ENCODE data around the gene SNX1.
A peak's percentile ranks its signal among the peaks of the same experiment; 100 is the strongest.
"Not testable (repeated sequence)": the region's sequence is repeated elsewhere in the genome, so short reads cannot be mapped to it uniquely, and the experiment has no call there.

SNX1 gene

DNA sequence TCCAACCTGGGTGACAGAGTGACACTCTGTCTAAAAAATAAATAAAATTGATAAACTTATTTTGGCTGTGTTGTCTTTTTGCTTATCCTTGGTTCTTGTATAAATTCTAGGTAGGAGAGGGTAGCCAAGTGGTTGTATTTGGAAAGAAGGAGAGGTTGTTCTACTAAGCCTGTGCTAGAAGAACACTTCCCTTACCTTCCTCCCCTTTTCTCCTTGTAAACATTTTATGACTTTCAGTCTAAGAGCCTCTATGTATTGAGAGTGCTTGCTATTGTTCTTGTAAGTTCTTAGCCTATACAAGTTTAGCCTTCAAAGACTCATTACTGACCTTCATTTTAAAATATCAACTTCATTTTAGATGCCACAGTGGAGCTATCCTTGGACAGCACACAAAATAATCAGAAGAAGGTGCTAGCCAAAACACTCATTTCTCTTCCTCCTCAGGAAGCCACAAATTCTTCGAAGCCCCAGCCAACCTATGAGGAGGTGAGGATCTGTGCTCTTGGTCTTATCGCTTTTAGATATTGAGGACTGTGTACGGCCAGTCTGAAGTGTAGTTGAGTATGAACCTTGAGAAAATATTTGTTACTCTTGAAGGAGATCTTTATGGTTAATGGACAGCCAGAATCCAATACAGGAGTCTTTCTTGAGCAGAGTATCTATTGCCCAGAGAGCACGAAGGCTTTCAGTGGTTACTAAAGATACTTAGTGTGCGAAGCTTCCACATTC, 22.1 kb downstream of the SNX1 start:
- no peak for DNase-seq

DNA sequence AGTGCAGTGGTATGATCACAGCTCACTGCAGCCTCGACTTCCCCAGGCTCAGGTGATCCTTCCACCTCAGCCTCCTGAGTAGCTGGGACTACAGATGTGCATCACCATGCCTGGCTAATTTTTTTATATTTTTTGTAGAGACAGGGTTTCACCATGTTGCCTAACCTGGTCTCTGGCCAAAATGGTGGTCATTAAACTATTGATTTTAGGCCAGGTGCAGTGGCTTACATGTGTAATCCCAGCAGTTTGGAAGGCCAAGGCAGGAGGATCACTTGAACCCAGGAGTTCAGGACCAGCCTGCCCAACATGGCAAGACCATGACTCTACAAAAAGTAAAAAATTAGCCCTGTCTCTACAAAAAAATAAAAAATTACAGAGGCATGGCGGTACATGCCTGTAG, 24.5 kb downstream of the SNX1 start:
- not testable (repeated sequence) for DNase-seq

DNA sequence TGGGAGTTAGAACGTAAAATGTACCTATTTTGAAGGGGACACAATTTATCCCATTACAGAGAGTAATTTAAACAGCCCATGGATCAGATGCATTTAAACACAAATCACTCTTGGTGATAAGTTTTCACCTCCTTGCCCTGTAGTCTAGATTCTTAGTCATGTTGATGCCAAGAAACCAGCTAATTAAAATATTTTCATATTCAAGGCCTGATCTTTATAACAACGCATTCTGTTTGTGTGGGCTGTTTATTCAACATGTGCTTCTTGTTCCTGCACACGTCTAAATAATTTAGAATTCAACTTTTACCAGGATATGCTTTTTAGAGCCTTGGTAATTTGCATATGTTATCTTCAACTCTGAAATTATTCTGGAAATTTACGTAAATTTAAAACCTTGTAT, 25.8 kb downstream of the SNX1 start:
- DNase-seq, result no peak

DNA sequence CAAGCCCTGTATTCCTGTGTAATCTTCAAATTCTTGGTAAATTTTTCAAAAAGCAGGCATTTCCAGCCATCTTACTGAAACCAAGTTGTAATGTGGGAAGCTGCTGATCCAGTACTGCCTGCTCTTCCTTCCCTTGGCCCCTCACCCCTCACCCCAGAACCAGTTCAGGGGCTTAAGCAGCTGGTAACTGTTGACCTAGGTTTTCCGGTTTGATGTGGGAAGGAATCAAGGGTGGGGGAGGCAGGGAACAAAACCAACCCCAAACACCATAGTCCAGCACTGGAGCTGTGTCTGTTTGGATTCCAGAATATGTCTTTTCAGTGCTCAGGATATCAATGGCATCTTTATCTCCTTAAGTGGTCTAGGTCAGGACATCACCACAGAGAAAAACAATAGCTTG, 26.7 kb downstream of the SNX1 start:
- DNase-seq, result no peak

DNA sequence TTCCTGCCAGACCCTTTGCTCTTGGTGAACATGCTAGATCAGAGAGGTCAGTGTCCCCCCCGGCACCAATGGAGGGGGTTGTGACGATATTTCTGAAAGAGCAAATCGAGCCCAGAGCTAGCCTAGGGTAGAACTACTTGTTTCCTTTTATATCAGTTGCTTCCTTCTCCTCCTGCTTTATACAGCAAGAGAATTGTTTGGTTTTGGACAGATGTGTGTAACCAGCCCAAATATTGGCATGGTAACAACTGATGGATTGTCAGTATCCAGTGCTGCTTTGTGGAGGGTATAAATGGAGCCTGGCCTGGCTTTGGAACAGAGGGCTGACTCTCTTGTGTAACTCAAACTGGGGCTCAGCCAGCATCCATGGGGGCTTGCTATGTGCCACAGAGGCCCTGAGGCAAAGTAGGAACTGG, 27.2 kb downstream of the SNX1 start:
- no peak for DNase-seq

DNA sequence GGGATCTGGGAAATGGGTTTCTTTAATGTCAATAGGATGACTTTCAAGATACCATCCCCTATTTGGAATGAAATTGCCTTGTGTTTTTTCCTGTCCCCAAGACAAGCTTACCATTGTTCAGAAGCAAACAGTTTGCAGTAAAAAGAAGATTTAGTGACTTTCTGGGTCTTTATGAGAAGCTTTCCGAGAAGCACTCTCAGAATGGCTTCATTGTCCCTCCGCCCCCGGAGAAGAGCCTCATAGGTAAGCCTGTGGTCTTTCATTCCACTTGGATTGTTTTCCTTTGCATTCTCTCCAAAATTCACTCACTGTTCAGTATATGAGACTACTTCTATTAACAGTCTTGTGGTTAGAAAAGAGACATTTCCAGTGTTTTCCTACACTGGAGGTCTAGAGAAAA, 30.2 kb downstream of the SNX1 start:
- DNase-seq, result no peak

DNA sequence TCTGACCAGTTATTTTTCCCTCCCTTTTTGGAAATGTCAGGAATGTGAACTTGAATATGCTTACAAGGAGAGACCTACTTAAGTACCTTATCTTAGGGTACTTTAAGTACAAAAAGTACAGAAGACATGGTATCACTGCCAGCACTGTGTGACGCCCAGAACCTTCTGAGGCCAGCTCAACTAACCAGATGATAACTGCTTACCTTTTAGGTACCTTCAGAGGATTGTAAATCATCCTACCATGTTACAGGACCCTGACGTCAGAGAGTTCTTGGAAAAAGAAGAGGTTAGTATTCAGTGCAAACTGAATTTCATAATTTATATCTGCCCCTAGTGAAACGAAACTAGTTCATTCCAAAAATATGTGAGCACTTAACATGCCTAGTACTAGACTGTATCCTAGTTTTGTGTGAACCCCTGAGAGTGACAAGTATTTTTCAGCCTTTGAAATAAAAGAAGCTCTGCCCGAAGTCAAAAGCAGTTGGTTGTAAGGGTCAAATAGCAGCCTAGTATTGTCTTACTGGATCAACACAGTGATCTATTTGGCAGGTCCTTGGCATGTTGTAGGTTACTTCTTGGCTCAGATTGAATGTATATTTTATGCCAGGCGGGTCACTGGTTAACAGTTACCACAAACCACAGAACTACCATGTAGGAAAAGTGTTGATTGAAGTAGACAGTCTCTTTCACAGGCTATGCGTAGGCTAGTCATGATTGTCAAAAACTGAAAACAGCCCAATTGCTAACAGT, 31.9 kb downstream of the SNX1 start:
- no peak for DNase-seq

DNA sequence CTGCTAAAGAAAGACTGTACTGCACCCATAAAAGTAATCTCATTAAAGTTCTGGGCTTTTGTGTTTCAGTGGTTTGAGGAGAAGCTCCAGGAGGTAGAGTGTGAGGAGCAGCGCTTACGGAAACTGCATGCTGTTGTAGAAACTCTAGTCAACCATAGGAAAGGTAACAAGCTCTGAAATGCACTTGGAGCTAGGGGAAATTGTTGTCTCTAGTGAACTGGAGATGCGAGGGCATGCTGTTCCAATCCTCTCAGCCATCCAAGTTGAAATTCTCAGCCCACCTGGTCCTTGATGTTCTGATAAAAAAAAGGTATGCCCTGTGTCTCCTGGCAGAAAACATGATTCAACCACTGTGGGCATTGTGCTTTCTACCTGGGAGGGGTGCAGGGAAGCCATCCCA, 34.4 kb downstream of the SNX1 start:
- DNase-seq, result no peak

DNA sequence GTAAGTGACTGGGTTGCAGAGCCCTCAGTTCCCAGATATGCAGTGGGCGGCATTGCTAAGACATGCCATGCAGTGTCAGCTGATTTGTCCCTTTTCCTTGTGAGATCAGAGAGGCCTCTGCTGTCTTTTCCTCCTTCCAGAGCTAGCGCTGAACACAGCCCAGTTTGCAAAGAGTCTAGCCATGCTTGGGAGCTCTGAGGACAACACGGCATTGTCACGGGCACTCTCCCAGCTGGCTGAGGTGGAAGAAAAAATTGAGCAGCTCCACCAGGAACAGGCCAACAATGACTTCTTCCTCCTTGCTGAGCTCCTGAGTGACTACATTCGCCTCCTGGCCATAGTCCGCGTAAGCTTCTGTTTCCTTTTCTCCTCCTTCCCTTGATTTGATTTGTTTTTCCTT, 35.8 kb downstream of the SNX1 start:
- no peak for DNase-seq

DNA sequence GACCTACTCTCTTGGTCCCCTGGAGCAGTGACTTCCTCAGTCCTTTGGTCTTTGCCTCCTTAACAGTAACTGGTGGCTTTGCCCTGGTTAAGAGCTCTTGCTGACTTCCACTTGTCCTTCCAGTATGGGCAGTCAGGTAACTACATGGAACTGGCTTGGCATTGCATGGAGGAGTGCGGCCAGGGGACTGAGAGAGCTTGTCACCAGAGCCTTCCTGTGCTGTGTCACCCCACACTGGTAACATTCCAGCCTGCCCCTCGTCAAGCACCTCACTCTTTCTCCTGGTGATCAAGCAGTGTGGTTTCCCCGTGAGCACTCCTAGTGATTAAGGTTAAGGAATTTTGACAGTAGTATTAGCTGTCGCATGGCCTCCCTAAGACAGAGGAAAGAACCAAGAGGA, 36.4 kb downstream of the SNX1 start:
- no peak for DNase-seq

DNA sequence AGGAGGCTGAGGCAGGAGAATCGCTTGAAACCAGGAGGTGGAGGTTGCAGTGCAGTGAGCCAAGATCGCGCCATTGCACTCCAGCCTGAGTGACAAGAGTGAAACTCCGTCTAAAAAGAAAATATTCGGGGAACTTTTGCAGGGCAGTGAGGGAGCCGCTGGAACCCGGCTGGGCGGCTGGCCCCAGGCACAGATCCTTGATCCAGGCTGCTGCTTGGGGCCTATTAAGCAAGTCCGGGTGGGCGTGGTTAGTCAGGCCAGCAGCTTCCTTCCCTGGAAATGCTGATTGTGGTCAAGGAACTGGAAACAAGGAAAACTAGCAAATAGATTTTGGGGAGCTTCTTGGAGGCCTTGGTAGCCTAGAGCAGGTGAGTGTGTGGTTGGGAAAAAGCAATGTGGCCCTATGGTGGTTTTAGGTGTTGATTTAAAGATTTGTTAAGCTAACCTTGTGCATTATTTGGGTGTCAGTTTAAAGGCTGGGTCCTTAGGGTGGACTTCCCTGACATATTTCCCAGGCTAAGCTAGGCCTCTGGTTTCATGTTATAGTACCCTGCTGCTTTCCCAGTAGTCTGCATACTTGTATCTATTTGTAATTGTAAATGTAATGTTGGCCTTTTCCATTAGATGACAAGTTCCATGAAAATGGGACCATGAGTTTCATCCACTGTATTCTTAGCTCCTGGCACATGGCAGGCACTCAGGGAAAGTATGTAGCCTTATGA, 38.0 kb downstream of the SNX1 start:
- no peak for DNase-seq

DNA sequence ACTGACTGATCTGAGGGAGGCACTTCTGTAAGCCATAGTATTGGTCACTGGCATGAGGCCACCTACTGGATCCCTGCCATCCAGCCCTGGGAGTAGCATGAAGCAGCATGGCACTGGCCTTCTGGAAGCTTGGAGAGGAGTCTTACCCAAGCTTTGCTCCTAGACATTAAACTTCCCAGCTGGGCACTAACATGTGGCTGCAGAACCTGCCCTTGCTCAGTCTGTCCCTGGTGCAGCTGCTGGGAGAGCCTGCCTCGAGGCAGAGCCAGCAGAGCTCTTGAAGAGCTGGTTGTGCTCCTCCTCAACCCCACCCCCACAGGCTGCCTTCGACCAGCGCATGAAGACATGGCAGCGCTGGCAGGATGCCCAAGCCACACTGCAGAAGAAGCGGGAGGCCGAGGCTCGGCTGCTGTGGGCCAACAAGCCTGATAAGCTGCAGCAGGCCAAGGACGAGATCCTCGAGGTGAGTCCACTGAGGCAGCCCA, 38.6 kb downstream of the SNX1 start:
- peak; percentile 99 for DNase-seq

DNA sequence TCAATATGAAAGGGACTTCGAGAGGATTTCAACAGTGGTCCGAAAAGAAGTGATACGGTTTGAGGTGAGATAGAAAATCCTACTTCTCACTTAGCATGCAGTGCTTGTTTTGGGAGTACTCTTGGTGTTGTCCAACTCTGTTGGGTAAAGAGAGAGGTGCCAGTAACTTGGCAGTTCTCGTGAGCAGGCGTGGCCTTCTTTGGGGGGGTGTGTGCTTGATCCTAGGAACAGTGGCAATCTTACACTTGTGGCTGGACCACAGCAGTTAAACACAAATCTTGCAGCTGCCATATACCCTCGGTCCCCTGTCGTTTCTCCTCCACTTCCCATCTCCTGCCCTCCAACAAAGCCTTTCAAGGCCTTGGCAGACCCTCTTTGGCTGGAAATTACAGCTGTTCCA, 40.6 kb downstream of the SNX1 start:
- DNase-seq, result no peak

DNA sequence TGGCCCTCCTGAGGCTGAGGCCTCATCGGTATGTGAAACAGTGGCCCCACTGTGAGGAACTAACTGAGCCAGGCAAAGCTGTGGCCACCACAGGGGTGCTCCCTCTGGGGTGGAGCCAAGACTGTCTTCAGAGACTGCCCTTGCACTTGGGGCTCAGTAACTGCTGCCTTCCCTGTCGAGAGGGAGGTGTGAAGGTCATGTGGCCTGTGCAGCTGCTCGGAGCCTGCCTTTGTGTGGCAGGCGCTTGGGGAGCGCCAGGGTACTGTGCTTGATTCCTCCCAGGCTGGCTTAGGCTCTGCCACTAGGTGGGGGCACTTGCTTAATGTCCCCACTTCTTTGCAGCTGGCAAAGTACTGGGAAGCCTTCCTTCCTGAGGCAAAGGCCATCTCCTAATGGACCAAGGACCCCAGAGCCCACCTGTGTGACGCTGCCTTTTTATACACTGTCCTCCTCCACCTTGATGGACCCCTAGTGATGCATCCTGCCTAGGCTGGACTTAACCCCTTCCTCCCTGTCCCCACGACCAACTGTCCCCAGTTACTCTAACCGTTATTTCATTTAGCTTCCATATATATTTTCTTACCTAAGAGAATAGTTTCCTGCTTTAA, 41.5 kb downstream of the SNX1 start:
- peak; percentile 67 for DNase-seq

DNA sequence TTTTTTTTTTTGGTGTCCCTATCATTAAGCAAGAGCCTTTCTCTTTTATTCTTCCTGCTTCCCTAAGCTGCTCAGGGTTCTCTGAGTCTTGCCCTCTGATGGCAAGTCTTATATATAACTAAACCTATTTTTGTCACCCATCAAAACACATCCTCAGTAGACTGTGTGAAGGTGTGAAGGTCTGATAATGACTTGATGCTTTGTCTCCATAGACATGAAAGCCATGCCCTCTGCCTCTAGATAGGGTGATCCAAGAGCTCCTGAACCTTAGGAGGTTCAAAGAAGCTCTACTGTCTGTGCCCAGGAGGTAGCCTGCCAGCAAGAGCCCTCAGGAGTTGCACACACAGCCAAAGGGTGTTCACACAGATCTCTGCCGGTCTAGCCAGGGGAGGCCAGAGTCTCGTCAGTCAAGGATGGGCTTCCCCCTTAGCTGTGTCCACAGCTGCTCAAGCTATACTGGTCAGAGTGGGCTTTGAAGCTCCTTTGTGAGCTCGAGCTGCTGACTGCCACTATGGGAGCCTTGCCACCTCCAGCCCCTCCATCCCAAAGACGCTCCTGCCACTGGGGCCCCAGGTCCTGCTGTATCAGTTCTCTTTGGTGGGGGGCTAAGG, 42.7 kb downstream of the SNX1 start:
- DNase-seq, result peak; percentile 82

DNA sequence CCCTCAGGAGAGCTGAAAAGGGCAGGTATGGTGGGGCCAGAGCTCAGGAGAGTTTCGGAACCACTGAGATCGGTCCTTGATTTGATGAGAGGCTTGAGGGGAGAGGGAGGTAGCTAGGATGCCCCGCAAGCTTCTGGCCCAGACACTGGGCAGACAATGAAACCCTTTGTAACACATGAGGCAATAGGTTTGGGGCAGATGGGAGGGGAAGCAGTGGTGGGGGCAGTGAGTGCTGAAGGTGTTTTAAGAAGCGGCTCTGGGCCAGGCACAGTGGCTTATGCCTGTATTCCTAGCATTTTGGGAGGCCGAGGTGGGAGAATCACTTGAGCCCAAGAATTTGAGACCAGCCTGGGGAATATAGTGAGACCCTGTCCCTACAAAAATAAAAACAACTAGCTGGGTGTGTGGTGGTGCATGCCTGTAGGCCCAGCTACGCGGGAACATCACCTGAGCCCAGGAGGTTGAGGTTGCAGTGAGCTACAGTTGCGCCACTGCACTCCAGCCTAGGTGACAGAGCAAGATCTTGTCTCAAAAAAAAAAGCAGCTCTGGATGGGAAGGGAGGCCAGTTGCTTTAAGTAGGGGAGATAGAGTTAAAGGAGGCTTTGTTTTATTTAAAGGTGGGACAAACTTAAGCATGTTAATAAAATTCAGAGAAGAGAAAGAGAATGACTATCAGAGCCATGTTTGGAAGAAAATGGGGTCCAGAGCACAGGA, 46.2 kb downstream of the SNX1 start:
- no peak for DNase-seq

DNA sequence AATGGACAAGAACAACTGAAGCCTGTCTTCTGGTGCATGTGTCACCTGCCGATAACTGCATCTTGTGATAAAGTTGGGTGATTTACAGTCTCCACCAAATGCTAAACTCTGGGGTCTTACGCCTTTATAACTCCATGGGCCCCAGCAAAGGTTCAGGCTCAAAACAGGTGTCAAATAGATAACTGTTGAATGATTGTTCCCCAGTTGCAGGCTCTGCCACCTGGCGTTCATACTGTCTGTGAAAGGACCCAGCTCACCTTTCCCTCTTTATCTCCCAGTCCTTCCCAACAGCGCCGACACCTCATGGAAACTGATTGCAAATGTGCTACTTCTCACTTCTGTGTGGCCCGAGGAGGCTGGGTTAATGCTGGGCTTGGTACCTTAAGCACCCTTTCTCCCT, 47.5 kb downstream of the SNX1 start:
- no peak for DNase-seq

DNA sequence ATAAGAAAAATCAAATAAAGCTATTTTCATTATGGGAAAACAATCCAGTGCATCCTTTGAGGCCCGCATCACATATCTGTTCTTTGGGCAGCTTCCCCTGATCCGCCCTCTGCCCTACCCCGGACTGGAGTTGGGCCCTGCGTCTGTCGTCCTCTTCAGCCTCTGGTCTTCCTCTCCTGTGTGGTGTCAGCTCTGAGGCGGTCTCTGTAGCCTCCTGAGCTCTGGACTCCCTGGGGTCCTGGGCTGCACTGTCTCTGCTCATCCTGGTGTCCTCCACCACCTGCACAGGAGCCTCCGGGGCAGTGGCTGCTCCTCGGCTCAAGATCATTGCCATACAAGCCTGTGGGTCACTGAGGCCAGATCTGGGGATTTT, 48.4 kb downstream of the SNX1 start:
- DNase-seq, result no peak

DNA sequence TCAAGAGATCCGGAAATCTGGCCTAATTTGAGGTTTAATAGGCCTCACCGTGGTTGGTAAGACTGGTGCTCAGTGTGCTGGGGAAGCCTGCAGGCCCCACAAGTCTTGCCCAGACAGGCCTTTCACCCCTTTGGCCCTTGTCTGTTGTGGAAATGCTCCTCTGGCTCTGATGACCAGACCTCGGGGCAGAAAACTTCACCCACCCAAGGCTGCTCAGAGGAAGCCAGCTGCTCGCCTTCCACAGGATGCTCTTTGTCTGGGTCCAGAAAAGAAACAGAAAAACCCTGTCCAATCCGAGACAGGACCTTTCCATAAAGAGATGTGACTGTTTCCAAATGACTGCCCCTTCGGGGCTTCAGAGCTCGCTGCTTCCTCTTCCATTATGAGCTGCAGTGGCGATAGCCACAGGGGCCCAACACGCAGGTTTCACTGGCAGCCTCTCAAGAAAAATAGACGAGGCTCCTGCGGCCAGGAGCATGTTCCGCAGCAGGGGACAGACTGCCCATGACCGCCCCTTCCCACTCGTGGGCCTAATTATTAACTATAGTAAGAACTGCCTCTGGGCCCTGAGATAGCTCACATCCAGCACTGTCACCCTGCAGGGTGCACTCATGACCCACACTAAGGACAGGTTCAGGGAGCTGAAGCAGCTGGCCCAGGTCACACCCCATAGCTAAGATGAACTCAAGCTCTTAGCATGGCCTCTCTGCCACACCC, 48.9 kb downstream of the SNX1 start:
- peak; percentile 45 for DNase-seq

DNA sequence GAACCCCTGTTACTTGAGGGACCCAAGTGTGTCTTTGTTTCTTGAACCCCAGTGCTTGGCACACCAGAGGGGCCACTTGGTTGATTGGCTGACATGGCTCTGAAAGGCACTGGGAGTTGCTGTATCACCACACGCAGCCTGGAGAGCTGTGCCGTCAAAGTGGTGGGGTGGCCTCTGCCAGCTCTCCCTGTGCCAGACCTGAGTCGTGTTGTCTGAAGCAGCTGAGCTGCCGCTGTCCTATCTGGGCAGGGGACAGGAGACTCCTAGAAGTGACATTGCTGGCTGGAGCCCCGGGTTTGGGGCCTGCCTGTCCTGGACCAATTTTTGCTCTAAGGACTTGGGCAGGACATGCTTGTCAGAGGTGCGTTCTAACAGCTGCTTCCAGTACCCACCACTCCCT, 50.3 kb downstream of the SNX1 start:
- no peak for DNase-seq

DNA sequence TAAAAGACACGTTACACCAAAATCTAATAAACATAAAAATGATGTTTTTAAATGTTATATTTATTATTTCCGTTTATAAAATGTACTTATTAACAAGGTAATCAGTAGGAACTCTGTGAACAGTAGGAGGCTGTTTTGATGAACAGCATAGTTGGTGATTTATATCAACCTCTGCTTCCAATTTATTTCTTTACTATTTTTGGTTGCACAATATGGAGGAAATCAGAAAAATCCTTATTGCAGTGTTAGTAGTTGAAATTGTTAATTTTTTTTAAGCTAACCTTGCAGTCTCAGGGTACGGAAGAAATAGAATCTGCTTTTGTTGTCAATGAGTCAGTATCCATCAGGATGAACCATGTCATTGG, 50.7 kb downstream of the SNX1 start:
- DNase-seq, result no peak

All from hematopoietic multipotent progenitor cell treated with erythropoietin and hydrocortisone succinate and interleukin-3 and kit ligand, for 6 days (in vitro differentiated cells).